Activated naive CD8-positive, alpha-beta T cell treated with anti-CD3 and anti-CD28 coated beads, Interleukin-2, amount 10 ng/mL, durations not matched to agents 7 days and 5 days (primary cell): Measurements from ENCODE around the gene SCN9A. TPM values are rescaled to one million over a fixed set of nuclear protein-coding genes. Genes with fewer than 3 reads are reported as not detected.

Experiments
- ATAC-seq: fragments of 150-1000 bp; cut with Tn5 transposase; one replicate; pipeline ENCODE4 v1.10.0; 2021; ENCODE audit warnings: low read depth, moderate library complexity
- POLR2A ChIA-PET: fragments of 350-600 bp; sonication (Branson Sonifier 250); formaldehyde crosslinking; loops from one replicate; lab custom pipeline; 2021; ENCODE audit warnings: antibody characterized with exemption; lab: Charles Lee
- DNase-seq: peaks from one replicate; pipeline ENCODE4 v3.0.0; 2021
- H3K27ac Mint-ChIP-seq: one replicate; pipeline ENCODE4 v1.8.0; 2022; ENCODE audit warnings: mild to moderate bottlenecking, mixed read lengths
- H3K27me3 Mint-ChIP-seq: one replicate; pipeline ENCODE4 v1.8.0; 2022; ENCODE audit warnings: mild to moderate bottlenecking, moderate library complexity, mixed read lengths
- H3K36me3 Mint-ChIP-seq: one replicate; pipeline ENCODE4 v1.8.0; 2021; ENCODE audit warnings: mild to moderate bottlenecking, mixed read lengths
- H3K4me1 Mint-ChIP-seq: one replicate; pipeline ENCODE4 v1.8.0; 2021; ENCODE audit warnings: mixed read lengths
- H3K4me3 Mint-ChIP-seq: one replicate; pipeline ENCODE4 v1.8.0; 2022; ENCODE audit warnings: mild to moderate bottlenecking, moderate library complexity, mixed read lengths
- H3K9me3 Mint-ChIP-seq: one replicate; pipeline ENCODE4 v1.8.0; 2021; ENCODE audit warnings: mixed read lengths
- total RNA-seq, 2 experiments: library from RNA; stranded (reverse); gene quantifications; one replicate each; pipeline ENCODE4 v1.2.3, GENCODE V29; 2021

The SCN9A gene
- total RNA-seq, 2 experiments from 2014 or later: not detected

GRCh38 chr2:166297951-166298350, 77.8 kb downstream of the SCN9A start:
- H3K4me3 Mint-ChIP-seq: no peak overlapping the region
- H3K27ac Mint-ChIP-seq: no peak overlapping the region
- H3K4me1 Mint-ChIP-seq: no peaks in the 10 kb centered on the region
- ATAC-seq: no peak
- DNase-seq: no peak
- POLR2A ChIA-PET: no interaction called here
- no peaks in the 10 kb centered on the region for H3K27me3 Mint-ChIP-seq
- H3K9me3 Mint-ChIP-seq: no peaks in the 10 kb centered on the region
- H3K36me3 Mint-ChIP-seq: no peaks in the 10 kb centered on the region

DNA sequence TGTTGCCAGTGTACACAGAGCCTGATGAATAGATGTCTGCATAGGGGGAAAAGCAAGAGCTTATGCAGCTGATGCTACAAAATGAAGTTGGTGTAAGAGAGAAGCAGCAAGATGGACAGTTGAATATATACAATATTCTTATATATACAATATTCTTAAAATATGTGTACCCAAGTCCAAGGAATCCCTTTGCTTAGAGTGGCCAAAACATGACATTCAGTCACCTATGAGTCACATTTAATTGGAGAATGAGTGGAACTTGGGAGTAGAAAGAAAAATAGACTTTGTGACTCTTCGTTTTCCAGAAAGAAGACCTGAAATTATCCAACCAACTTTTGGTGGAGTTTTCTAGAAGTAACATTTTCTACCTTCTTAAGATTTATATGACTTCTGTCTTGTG, 81.8 kb downstream of the SCN9A start:
- Mint-ChIP-seq H3K27me3 (no peaks in the 10 kb centered on the region), H3K36me3 (no peaks in the 10 kb centered on the region), H3K9me3 (peaks cover 3% of the 10 kb centered on the region), H3K4me3 (no peak overlapping the region), H3K4me1 (no peaks in the 10 kb centered on the region), H3K27ac (no peak overlapping the region)
- ATAC-seq (no peak), DNase-seq (no peak)
- POLR2A ChIA-PET: no interaction called here

GRCh38 chr2:166285215-166285614, 90.5 kb downstream of the SCN9A start:
- H3K4me3 Mint-ChIP-seq: no peak overlapping the region

DNA sequence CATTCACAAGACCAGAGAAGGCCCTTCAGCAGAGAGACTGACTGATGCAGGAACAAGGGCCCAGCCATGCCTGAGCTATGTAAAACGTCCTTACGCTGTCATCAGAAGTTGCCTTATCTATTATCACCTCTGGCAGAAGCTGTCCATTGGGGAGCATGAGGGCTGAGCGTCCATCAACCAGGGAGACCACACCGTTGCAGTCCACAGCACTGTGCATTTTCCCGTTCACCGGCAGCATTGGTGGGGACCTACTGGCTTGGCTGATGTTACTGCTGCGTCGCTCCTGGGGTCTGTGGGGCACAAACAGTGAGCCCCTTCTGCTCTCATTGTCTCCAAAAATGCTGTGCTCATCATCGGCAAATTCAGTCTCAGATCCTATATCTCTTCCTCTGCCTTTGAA, 91.4 kb downstream of the SCN9A start:
- no peak overlapping the region for H3K4me3 Mint-ChIP-seq
- ATAC-seq: no peak

More at GRCh38 chr2:166285215-166285614, 90.5 kb downstream of the SCN9A start:
- Mint-ChIP-seq H3K36me3 (no peaks in the 10 kb centered on the region), H3K27me3 (no peaks in the 10 kb centered on the region), H3K27ac (no peak overlapping the region), H3K9me3 (peaks cover 3% of the 10 kb centered on the region), H3K4me1 (no peaks in the 10 kb centered on the region)
- ATAC-seq (no peak), DNase-seq (no peak)
- POLR2A ChIA-PET: no interaction called here

DNA sequence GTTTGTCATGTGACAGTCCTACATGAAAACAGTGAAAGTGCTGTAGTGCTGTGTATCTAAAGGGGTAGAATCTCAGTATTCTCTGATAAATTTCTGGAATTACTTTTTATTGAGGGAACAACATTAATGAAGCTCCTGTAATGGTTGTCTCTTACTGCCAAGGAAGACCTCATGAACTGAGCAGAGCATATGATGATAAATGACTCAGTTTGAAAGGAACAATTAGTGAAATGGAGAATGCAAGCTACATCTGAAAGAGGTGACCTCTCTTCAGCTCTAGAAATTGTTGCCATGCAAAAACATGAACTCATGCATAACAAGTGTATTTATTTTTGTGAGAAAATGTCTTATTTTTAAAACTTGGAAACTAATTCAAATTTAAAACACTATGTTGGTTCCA, 93.6 kb downstream of the SCN9A start:
- H3K4me1 Mint-ChIP-seq: no peaks in the 10 kb centered on the region
- H3K4me3 Mint-ChIP-seq: no peak overlapping the region
- DNase-seq: no peak
- H3K36me3 Mint-ChIP-seq: no peaks in the 10 kb centered on the region
- POLR2A ChIA-PET: no interaction called here
- no peaks in the 10 kb centered on the region for H3K27me3 Mint-ChIP-seq
- no peak for ATAC-seq
- H3K9me3 Mint-ChIP-seq: no peaks in the 10 kb centered on the region
- H3K27ac Mint-ChIP-seq: no peak overlapping the region

More for the DNA sequence above, 91.4 kb downstream of the SCN9A start:
- Mint-ChIP-seq H3K9me3 (no peaks in the 10 kb centered on the region), H3K36me3 (no peaks in the 10 kb centered on the region), H3K27me3 (no peaks in the 10 kb centered on the region), H3K27ac (no peak overlapping the region), H3K4me1 (no peaks in the 10 kb centered on the region)
- no peak for DNase-seq
- POLR2A ChIA-PET: no interaction called here

GRCh38 chr2:166278856-166279255, 96.9 kb downstream of the SCN9A start:
- H3K9me3 Mint-ChIP-seq: peaks cover 1% of the 10 kb centered on the region
- POLR2A ChIA-PET: no interaction called here
- no peaks in the 10 kb centered on the region for H3K27me3 Mint-ChIP-seq
- no peaks in the 10 kb centered on the region for H3K4me1 Mint-ChIP-seq
- no peaks in the 10 kb centered on the region for H3K36me3 Mint-ChIP-seq
- no peak for ATAC-seq
- DNase-seq: no peak
- H3K27ac Mint-ChIP-seq: no peak overlapping the region
- H3K4me3 Mint-ChIP-seq: no peak overlapping the region

DNA sequence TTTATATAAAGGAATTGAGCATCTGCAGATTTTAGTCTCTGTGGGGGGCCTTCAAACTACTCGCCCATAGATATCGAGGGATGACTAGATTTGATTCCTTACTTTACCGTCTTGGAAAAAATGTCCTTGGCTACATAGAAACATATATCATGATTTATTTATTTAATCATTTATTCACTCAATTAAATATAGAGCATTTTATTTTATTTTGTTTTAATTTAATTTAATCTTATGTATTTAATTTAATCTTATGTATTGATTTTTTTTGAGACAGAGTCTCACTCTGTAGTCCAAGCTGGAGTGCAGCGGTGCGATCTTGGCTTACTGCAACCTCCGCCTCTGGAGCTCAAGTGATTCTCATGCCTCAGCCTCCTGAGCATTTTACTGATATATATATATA, 105.4 kb downstream of the SCN9A start:
- ATAC-seq (no peak), DNase-seq (no peak)
- Mint-ChIP-seq H3K27me3 (no peaks in the 10 kb centered on the region), H3K36me3 (no peaks in the 10 kb centered on the region), H3K9me3 (no peaks in the 10 kb centered on the region), H3K4me1 (no peaks in the 10 kb centered on the region), H3K4me3 (no peak overlapping the region), H3K27ac (no peak overlapping the region)
- POLR2A ChIA-PET: no interaction called here

DNA sequence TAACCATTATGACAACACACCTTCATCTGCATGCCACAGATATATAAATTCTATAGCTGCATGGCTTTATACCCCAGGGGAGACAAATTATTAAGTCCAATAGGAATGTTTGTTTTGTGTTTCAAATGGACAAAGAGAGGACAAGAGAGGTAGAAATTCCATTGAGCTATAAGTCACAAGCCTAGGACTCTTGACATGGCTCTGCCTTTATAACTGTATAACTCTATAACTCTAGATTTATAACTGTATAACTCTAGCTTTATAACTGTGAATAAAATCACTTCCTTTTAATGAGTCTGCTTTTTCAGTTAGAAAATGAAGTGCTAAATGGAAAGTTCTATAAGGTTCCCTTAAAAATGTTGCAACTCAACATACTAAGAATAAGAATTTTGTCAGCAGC, 106.4 kb downstream of the SCN9A start:
- Mint-ChIP-seq H3K36me3 (no peaks in the 10 kb centered on the region), H3K4me1 (no peaks in the 10 kb centered on the region), H3K4me3 (no peak overlapping the region), H3K27me3 (no peaks in the 10 kb centered on the region), H3K27ac (no peak overlapping the region), H3K9me3 (no peaks in the 10 kb centered on the region)
- DNase-seq: no peak
- POLR2A ChIA-PET: no interaction called here
- ATAC-seq: no peak

DNA sequence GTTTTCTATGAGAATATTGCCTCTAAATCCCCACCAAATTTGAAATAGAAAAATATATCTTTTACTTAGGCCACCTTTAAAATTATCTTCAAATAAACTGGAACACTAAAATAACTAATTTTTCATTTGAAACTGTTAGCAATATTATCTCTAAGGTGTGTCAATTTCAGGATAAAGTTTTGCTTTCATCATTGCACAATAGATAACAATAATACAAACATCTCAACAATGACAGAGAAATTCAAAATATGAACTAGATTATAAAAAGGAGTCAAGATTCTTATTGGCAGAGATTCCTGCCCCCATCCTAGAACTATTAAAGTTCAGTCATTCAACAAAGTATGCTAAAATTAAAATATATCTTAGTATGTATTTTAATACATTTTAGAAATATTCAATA, 117.9 kb downstream of the SCN9A start:
- POLR2A ChIA-PET: no interaction called here
- Mint-ChIP-seq H3K27ac (no peak overlapping the region), H3K4me3 (no peak overlapping the region)

DNA sequence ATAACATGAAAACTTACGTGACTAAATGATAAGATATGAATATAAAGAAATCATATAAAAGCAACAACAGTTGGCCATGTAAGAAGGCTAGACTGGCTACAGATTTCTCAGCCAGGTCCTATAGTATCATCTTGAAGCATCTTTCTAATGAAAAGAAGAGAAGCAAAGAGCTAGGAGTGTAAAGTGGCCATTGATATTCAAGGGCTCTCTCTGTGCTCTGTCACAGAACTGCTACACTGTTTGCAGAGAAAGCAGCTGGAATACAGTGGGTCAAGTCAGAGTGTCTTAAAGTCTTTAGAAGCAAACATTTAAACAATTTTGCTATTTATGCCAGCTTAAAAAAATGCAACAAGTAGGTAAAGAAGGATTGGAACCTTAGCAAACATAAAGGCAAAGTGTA, 118.8 kb downstream of the SCN9A start:
- no peak for DNase-seq
- Mint-ChIP-seq H3K27me3 (no peaks in the 10 kb centered on the region), H3K27ac (no peak overlapping the region), H3K36me3 (no peaks in the 10 kb centered on the region), H3K4me3 (no peak overlapping the region), H3K9me3 (no peaks in the 10 kb centered on the region), H3K4me1 (no peaks in the 10 kb centered on the region)
- POLR2A ChIA-PET: no interaction called here
- no peak for ATAC-seq

More for the DNA sequence above, 117.9 kb downstream of the SCN9A start:
- no peaks in the 10 kb centered on the region for H3K27me3 Mint-ChIP-seq
- no peaks in the 10 kb centered on the region for H3K9me3 Mint-ChIP-seq
- no peaks in the 10 kb centered on the region for H3K4me1 Mint-ChIP-seq
- H3K36me3 Mint-ChIP-seq: no peaks in the 10 kb centered on the region
- no peak for ATAC-seq
- no peak for DNase-seq

- ATAC-seq: no peak
- POLR2A ChIA-PET: no interaction called here
- no peaks in the 10 kb centered on the region for H3K27me3 Mint-ChIP-seq
- H3K27ac Mint-ChIP-seq: no peak overlapping the region
- H3K9me3 Mint-ChIP-seq: no peaks in the 10 kb centered on the region
- no peak for DNase-seq
- no peaks in the 10 kb centered on the region for H3K36me3 Mint-ChIP-seq
- H3K4me1 Mint-ChIP-seq: no peaks in the 10 kb centered on the region
- H3K4me3 Mint-ChIP-seq: no peak overlapping the region
Measured at GRCh38 chr2:166249318-166249717, 126.4 kb downstream of the SCN9A start.

GRCh38 chr2:166246901-166247300, 128.8 kb downstream of the SCN9A start:
- ATAC-seq (no peak), DNase-seq (no peak)
- H3K4me3 Mint-ChIP-seq: no peak overlapping the region
- no peaks in the 10 kb centered on the region for H3K9me3 Mint-ChIP-seq
- POLR2A ChIA-PET: no interaction called here
- H3K27ac Mint-ChIP-seq: no peak overlapping the region
- no peaks in the 10 kb centered on the region for H3K27me3 Mint-ChIP-seq
- no peaks in the 10 kb centered on the region for H3K36me3 Mint-ChIP-seq
- H3K4me1 Mint-ChIP-seq: no peaks in the 10 kb centered on the region

- H3K9me3 Mint-ChIP-seq: no peaks in the 10 kb centered on the region
Measured at GRCh38 chr2:166242309-166242708, 133.4 kb downstream of the SCN9A start.

GRCh38 chr2:166240387-166241313, 135.1 kb downstream of the SCN9A start:
- Mint-ChIP-seq H3K4me3 (no peak overlapping the region), H3K4me1 (no peaks in the 10 kb centered on the region), H3K27me3 (no peaks in the 10 kb centered on the region), H3K9me3 (no peaks in the 10 kb centered on the region), H3K36me3 (no peaks in the 10 kb centered on the region), H3K27ac (no peak overlapping the region)
- ATAC-seq (no peak), DNase-seq (no peak)
- POLR2A ChIA-PET: no interaction called here

More at GRCh38 chr2:166242309-166242708, 133.4 kb downstream of the SCN9A start:
- POLR2A ChIA-PET: no interaction called here
- Mint-ChIP-seq H3K27me3 (no peaks in the 10 kb centered on the region), H3K4me3 (no peak overlapping the region), H3K4me1 (no peaks in the 10 kb centered on the region), H3K27ac (no peak overlapping the region), H3K36me3 (no peaks in the 10 kb centered on the region)
- no peak for ATAC-seq
- no peak for DNase-seq
